Measurements from ENCODE around the gene ONECUT2.
"Not testable (repeated sequence)": the region's sequence is repeated elsewhere in the genome, so short reads cannot be mapped to it uniquely, and the experiment has no call there.

ONECUT2 gene

GRCh38 chr18:57446322-57446721 lies 11.1 kb downstream of the ONECUT2 start:
- no peak for DNase-seq (ENCODE audit: low read depth)

GRCh38 chr18:57447154-57447621 lies 12.0 kb downstream of the ONECUT2 start:
- DNase-seq (ENCODE audit: low read depth) = no peak

GRCh38 chr18:57455576-57456129 lies 20.5 kb downstream of the ONECUT2 start:
- DNase-seq (ENCODE audit: low read depth) = no peak

- no peak for DNase-seq (ENCODE audit: low read depth)
These were observed 26.6 kb downstream of the ONECUT2 start for GRCh38 chr18:57461652-57462269.

GRCh38 chr18:57466307-57466706 lies 31.1 kb downstream of the ONECUT2 start:
- no peak for DNase-seq (ENCODE audit: low read depth)

DNA sequence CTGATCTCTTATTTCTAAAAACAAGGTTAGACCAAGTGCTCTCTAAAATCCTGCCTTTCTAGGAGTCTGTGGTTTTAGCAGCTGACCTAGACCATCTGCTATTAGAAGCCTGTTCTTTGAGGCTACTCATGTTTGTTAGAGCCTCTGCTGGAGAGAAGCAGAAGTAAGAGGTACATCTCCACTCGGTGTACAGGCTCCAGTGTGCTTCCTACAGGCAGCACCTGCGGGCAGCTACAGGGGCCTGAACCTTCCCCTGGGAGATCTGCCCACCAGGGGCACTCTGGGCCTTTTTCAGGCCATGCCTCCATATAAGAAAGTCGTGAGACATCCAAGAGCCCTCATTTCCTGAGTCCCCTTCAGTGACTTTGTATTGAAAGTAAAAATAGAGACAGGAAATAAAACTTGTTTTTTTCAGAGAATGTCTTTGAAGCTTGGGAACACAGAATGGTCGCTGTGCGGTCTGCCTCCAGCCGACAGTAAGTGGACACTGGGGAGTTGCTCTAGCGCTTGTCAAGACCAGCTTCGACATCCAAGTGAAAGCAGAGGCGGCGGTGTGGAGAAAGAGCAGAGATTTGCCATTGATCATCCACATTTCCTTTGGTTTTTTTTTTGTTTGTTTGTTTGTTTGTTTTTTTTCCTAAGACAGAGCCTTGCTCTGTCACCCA lies 31.7 kb downstream of the ONECUT2 start:
- no peak for DNase-seq (ENCODE audit: low read depth)

- no peak for DNase-seq (ENCODE audit: low read depth)
These were observed 34.7 kb downstream of the ONECUT2 start for GRCh38 chr18:57469884-57470283.

- DNase-seq (ENCODE audit: low read depth) = no peak
These were observed 40.2 kb downstream of the ONECUT2 start for GRCh38 chr18:57475408-57475807.

- DNase-seq (ENCODE audit: low read depth) = no peak
These were observed 40.7 kb downstream of the ONECUT2 start for GRCh38 chr18:57475903-57476302.

DNA sequence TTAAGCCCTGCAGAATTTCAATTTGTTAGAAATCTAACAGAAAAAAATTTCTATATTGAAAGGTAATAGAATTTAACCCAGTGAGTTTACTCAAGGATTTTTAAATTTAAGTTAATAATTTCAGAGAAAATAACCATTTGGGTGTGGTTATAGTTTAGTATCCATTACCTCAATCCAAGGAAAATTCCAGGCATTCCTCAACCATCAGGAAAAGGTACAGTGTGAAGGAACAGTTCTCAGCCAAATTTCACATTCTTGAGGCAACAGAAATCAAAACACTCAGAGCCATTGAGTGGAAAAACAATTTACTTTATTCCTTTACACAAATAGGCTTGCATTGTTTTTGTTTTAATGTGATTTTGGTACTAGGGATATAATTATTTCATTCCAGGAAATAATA lies 45.6 kb downstream of the ONECUT2 start:
- no peak for DNase-seq (ENCODE audit: low read depth)

GRCh38 chr18:57497372-57498294 lies 62.5 kb downstream of the ONECUT2 start:
- DNase-seq (ENCODE audit: low read depth) = no peak

- no peak for DNase-seq (ENCODE audit: low read depth)
These were observed 63.6 kb downstream of the ONECUT2 start for GRCh38 chr18:57498682-57499256.

- DNase-seq (ENCODE audit: low read depth) = no peak
These were observed 67.5 kb downstream of the ONECUT2 start for GRCh38 chr18:57502624-57503023.

- no peak for DNase-seq (ENCODE audit: low read depth)
These were observed 70.1 kb downstream of the ONECUT2 start for GRCh38 chr18:57505231-57505630.

DNA sequence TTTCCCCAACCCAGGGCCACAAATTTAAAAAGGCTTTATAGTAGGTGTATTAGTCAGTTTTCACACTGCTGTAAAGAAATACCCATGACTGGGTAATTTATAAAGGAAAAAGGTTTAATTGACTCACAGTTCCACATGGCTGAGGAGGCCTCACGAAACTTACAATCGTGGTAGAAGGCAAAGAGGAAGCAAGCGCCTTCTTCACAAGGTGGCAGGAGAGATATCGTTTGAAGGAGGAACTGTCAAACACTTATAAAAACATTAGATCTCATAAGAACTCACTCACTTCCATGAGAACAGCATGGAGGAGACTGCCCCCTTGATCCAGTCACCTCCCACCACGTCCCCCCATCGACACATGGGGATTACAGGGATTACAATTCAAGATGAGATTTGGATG lies 80.9 kb downstream of the ONECUT2 start:
- DNase-seq (ENCODE audit: low read depth) = no peak

GRCh38 chr18:57518533-57518932 lies 83.4 kb downstream of the ONECUT2 start:
- DNase-seq (ENCODE audit: low read depth) = no peak

GRCh38 chr18:57519668-57520424 lies 84.7 kb downstream of the ONECUT2 start:
- no peak for DNase-seq (ENCODE audit: low read depth)

DNA sequence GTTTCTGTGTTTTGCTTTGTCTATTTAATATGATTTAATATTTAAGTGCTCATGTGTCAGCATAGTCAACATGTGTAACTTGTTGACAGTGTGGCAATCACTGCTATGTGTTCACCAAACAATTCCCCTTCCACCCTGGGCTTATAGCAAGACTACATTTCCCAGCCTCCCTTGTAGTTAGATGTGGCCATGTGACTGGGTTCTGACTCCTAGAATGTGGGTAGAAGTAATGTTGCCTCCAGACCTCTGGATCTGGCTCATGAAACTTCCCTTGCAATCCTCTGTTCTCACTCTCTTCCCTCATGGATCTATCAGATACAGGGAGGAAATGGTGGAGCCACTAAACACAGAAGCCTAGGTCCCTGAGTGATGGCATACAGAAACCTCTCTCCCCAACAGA lies 87.2 kb downstream of the ONECUT2 start:
- not testable (repeated sequence) for DNase-seq (ENCODE audit: low read depth)

- DNase-seq (ENCODE audit: low read depth) = no peak
These were observed 88.2 kb downstream of the ONECUT2 start for GRCh38 chr18:57523171-57523956.

GRCh38 chr18:57527556-57528229 lies 92.5 kb downstream of the ONECUT2 start:
- no peak for DNase-seq (ENCODE audit: low read depth)
